SK-N-SH (cell line): ENCODE results near the gene KRTAP4-12. TPM values are rescaled to one million over a fixed set of nuclear protein-coding genes. Genes with fewer than 3 reads are reported as not detected.

Experiments used
- CTCF ChIA-PET: fragments of 300-600, 350-600 bp; formaldehyde crosslinking; extraction: SDS; loops from one replicate; lab custom pipeline; 2021; lab: Yijun Ruan, JAX
- POLR2A ChIA-PET: fragments of 350-600 bp; sonication (Branson Sonifier 250); formaldehyde crosslinking; extraction: SDS; loops from one replicate; lab custom pipeline; 2020; ENCODE audit warnings: antibody characterized with exemption, inconsistent platforms; lab: Yijun Ruan, JAX
- DNase-seq: peaks from one replicate; pipeline ENCODE4 v3.0.0; 2012
- H2AFZ ChIP-seq: fragments of 200-600 bp; sonication (generic); 2 replicates; pipeline ENCODE4 v1.8.1; 2016; ENCODE audit warnings: antibody characterized with exemption, mild to moderate bottlenecking, low read depth
- H3F3A ChIP-seq: fragments of 200-600 bp; sonication (generic); replicated peaks from 2 replicates; pipeline ENCODE3; 2016; ENCODE audit warnings: antibody characterized with exemption, mild to moderate bottlenecking; ENCODE audit not compliant: insufficient read depth
- H3K27ac ChIP-seq, 2 experiments: fragments of 200-500 bp in 1 of 2; fragments of 200-600 bp in 1 of 2; sonication (Bioruptor generic) in 1 of 2; sonication (generic), shearing (Covaris generic) in 1 of 2; 2 replicates each; pipeline versions ENCODE4 v1.5.1 to v1.6.1; 2014 to 2016; ENCODE audit warnings: low read depth in 2 of 2, inconsistent platforms in 1 of 2, low read length in 1 of 2, mild to moderate bottlenecking in 1 of 2, mixed read lengths in 1 of 2
- H3K27me3 ChIP-seq: fragments of 200-600 bp; sonication (generic), shearing (Covaris generic); 2 replicates; pipeline ENCODE4 v1.6.1; 2016; ENCODE audit warnings: mixed run types; ENCODE audit not compliant: insufficient read depth
- H3K36me3 ChIP-seq, 2 experiments: fragments of 200-500 bp in 1 of 2; fragments of 200-600 bp in 1 of 2; sonication (Bioruptor generic) in 1 of 2; sonication (generic) in 1 of 2; replicated peaks in 1 of 2; 2 replicates each; pipeline versions ENCODE3 to v1.5.1; 2014 to 2016; ENCODE audit warnings: low read length in 1 of 2, mild to moderate bottlenecking in 1 of 2; ENCODE audit not compliant: insufficient read depth in 2 of 2, control insufficient read depth in 1 of 2
- H3K4me1 ChIP-seq, 2 experiments: fragments of 200-500 bp in 1 of 2; fragments of 200-600 bp in 1 of 2; sonication (Bioruptor generic) in 1 of 2; sonication (generic), shearing (Covaris generic) in 1 of 2; 2 replicates each; pipeline versions ENCODE4 v1.5.1 to v1.6.1; 2014 to 2016; ENCODE audit warnings: low read depth in 1 of 2, low read length in 1 of 2, mixed run types in 1 of 2; ENCODE audit not compliant: insufficient read depth in 2 of 2, control insufficient read depth in 1 of 2
- H3K4me2 ChIP-seq: fragments of 200-600 bp; sonication (generic), shearing (Covaris generic); 2 replicates; pipeline ENCODE4 v1.6.1; 2017; ENCODE audit warnings: mixed run types
- H3K4me3 ChIP-seq, 2 experiments: fragments of 200-500 bp in 1 of 2; fragments of 200-600 bp in 1 of 2; sonication (Bioruptor generic) in 1 of 2; sonication (generic), shearing (Covaris generic) in 1 of 2; 2 replicates each; pipeline versions ENCODE4 v1.5.1 to v1.8.1; 2014 to 2016; ENCODE audit warnings: low read depth in 2 of 2, inconsistent platforms in 1 of 2, low read length in 1 of 2, mild to moderate bottlenecking in 1 of 2, mixed read lengths in 1 of 2, moderate library complexity in 1 of 2
- H3K79me2 ChIP-seq: fragments of 200-600 bp; sonication (generic); 2 replicates; pipeline ENCODE4 v1.8.1; 2017; ENCODE audit warnings: mild to moderate bottlenecking; ENCODE audit not compliant: insufficient read depth
- H3K9ac ChIP-seq: fragments of 200-600 bp; sonication (generic); 2 replicates; pipeline ENCODE4 v1.6.1; 2017; ENCODE audit warnings: mixed run types
- H3K9me2 ChIP-seq: fragments of 200-600 bp; sonication (generic); 2 replicates; pipeline ENCODE4 v1.6.1; 2017; ENCODE audit warnings: mixed run types
- H3K9me3 ChIP-seq: fragments of 200-600 bp; sonication (generic); 2 replicates; pipeline ENCODE4 v1.6.1; 2017; ENCODE audit warnings: mixed run types, mild to moderate bottlenecking, moderate library complexity
- H4K20me1 ChIP-seq: fragments of 200-600 bp; sonication (generic); 2 replicates; pipeline ENCODE4 v1.6.1; 2017; ENCODE audit warnings: mild to moderate bottlenecking, mixed run types; ENCODE audit not compliant: insufficient read depth
- CTCF ChIP-seq: fragments of 200-600 bp; sonication (generic); IDR thresholded peaks from 2 replicates; pipeline ENCODE4 v1.6.1; 2017; ENCODE audit warnings: antibody characterized with exemption, mild to moderate bottlenecking, moderate library complexity
- EP300 ChIP-seq, 2 experiments: IDR thresholded peaks; 2 replicates each; pipeline versions ENCODE4 v1.4.0 to v1.6.1; 2012; ENCODE audit warnings: borderline replicate concordance in 1 of 2, low read depth in 1 of 2, low read length in 1 of 2
- FOXJ3 ChIP-seq: sonication (generic); formaldehyde crosslinking; IDR thresholded peaks from 2 replicates; pipeline ENCODE4 v1.5.1; 2020; ENCODE audit warnings: mild to moderate bottlenecking, missing genetic modification reagents
- GABPA ChIP-seq: IDR thresholded peaks from 2 replicates; pipeline ENCODE4 v1.4.0; 2012; ENCODE audit warnings: low read depth, mild to moderate bottlenecking
- NFIC ChIP-seq: IDR thresholded peaks from 2 replicates; pipeline ENCODE4 v1.4.0; 2012; ENCODE audit warnings: borderline replicate concordance
- POLR2AphosphoS5 ChIP-seq: IDR thresholded peaks from 2 replicates; pipeline ENCODE4 v1.6.1; 2012; ENCODE audit warnings: low read depth, low read length
- RAD21 ChIP-seq: IDR thresholded peaks from 2 replicates; pipeline ENCODE4 v1.6.1; 2012; ENCODE audit warnings: mild to moderate bottlenecking, low read length
- RCOR1 ChIP-seq: fragments of 150-350 bp; IDR thresholded peaks from 2 replicates; pipeline ENCODE4 v1.6.1; 2017; ENCODE audit warnings: antibody characterized with exemption, low read length
- REST ChIP-seq: IDR thresholded peaks from 2 replicates; pipeline ENCODE4 v1.6.1; 2012; ENCODE audit warnings: mild to moderate bottlenecking, low read depth, low read length, moderate library complexity
- SIN3A ChIP-seq: IDR thresholded peaks from 2 replicates; pipeline ENCODE4 v1.6.1; 2012; ENCODE audit warnings: low read depth, mild to moderate bottlenecking, low read length, moderate library complexity, borderline replicate concordance
- TAF1 ChIP-seq: IDR thresholded peaks from 2 replicates; pipeline ENCODE4 v1.6.1; 2012; ENCODE audit warnings: low read depth, mild to moderate bottlenecking, low read length, moderate library complexity, borderline replicate concordance
- YY1 ChIP-seq: IDR thresholded peaks from 2 replicates; pipeline ENCODE4 v1.4.0; 2012; ENCODE audit warnings: low read depth, mild to moderate bottlenecking
- ZBTB33 ChIP-seq: IDR thresholded peaks from 2 replicates; pipeline ENCODE4 v1.4.0; 2012; ENCODE audit warnings: low read depth, borderline replicate concordance
- WGBS: methylation state at CpG from one replicate; pipeline ENCODE4 v1.1.6; 2017; ENCODE audit warnings: low lambda C conversion rate; 5-methylcytosine and 5-hydroxymethylcytosine counted together
- polyA plus RNA-seq, 3 experiments: library from polyadenylated mRNA; depleted of rRNA; stranded (reverse); fragments of >200 nt; gene quantifications; 2 replicates each; pipeline ENCODE4 v1.2.3, GENCODE V29; 2012

Gene KRTAP4-12
- polyA plus RNA-seq, 1 of the 3 experiments (the other 2 are of a cell fraction): not detected

- POLR2A ChIA-PET: no interaction called here
- Histone ChIP-seq H3K4me2 (no peak overlapping the region), H3K9me2 (no peaks in the 10 kb centered on the region), H3K4me3 (no peak overlapping the region), H3K4me1 (no peaks in the 10 kb centered on the region), H3K9ac (no peak overlapping the region), H2AFZ (no peak overlapping the region), H3K9me3 (no peaks in the 10 kb centered on the region), H3K36me3 (no peaks in the 10 kb centered on the region), H3F3A (no peaks in the 10 kb centered on the region), H3K27me3 (no peaks in the 10 kb centered on the region), H4K20me1 (no peaks in the 10 kb centered on the region), H3K27ac (no peak overlapping the region), H3K79me2 (no peaks in the 10 kb centered on the region)
- TF ChIP-seq ZBTB33: no peak
- no peak for TF ChIP-seq SIN3A
- TF ChIP-seq NFIC: no peak
- TF ChIP-seq REST: no peak
- no peak for TF ChIP-seq TAF1
- TF ChIP-seq FOXJ3 (CRISPR knock-in tag): no peak
- TF ChIP-seq EP300 (IDR thresholded peaks at IDR 0.05; ENCODE audit: borderline replicate concordance in 1 of 2, low read depth in 1 of 2, low read length in 1 of 2): no peak
- no peak for TF ChIP-seq CTCF
- TF ChIP-seq POLR2AphosphoS5: no peak
- TF ChIP-seq GABPA: no peak
- 9% methylated on average over 3 of the region's 3 CpGs for WGBS
- no peak for DNase-seq
- CTCF ChIA-PET: no interaction called here
Measured at GRCh38 chr17:41126412-41126811, 2.4 kb upstream of the KRTAP4-12 start.

GRCh38 chr17:41125064-41125463, 1.1 kb upstream of the KRTAP4-12 start:
- Histone ChIP-seq H2AFZ (no peak overlapping the region), H3K36me3 (no peaks in the 10 kb centered on the region), H3K4me1 (no peaks in the 10 kb centered on the region), H3K4me2 (no peak overlapping the region), H3F3A (no peaks in the 10 kb centered on the region), H3K79me2 (no peaks in the 10 kb centered on the region), H3K27ac (no peak overlapping the region), H3K27me3 (no peaks in the 10 kb centered on the region), H3K9me2 (no peaks in the 10 kb centered on the region), H4K20me1 (no peaks in the 10 kb centered on the region), H3K4me3 (no peak overlapping the region), H3K9ac (no peak overlapping the region), H3K9me3 (no peaks in the 10 kb centered on the region)
- whole genome bisulfite sequencing: 40% methylated on average over 2 of the region's 2 CpGs
- CTCF ChIA-PET: no interaction called here
- POLR2A ChIA-PET: no interaction called here
- TF ChIP-seq EP300 (IDR thresholded peaks at IDR 0.05; ENCODE audit: borderline replicate concordance in 1 of 2, low read depth in 1 of 2, low read length in 1 of 2) (no peak), RAD21 (no peak), REST (no peak), YY1 (no peak), RCOR1 (no peak)
- no peak for DNase-seq
